Transverse colon (tissue), 4 donors: ENCODE measurements around the gene IL15RA.

Source experiments
- EP300 ChIP-seq: sonication (generic); formaldehyde crosslinking; IDR thresholded peaks from one replicate; pipeline ENCODE4 v1.6.1; 2017; ENCODE audit warnings: antibody characterized with exemption, low read depth
- POLR2A ChIP-seq: fragments of 450-650 bp; IDR thresholded peaks from one replicate; pipeline ENCODE4 v1.6.1; 2016; ENCODE audit warnings: antibody characterized with exemption, mild to moderate bottlenecking, moderate library complexity
- POLR2AphosphoS5 ChIP-seq, 3 donors: sonication (generic); formaldehyde crosslinking; IDR thresholded peaks; one replicate each; pipeline ENCODE4 v1.6.1; 2016; ENCODE audit warnings: antibody characterized with exemption in 3 of 3
- TF ChIP-seq, protein P1 (sequence below), 5 experiments: fragments of 200-600 bp in 3 of 5; fragments of 450-650 bp in 2 of 5; sonication (generic) in 3 of 5; IDR thresholded peaks; 1 replicate in 2 of 5; 2 replicates in 3 of 5; pipeline ENCODE4 v1.5.1; 2016 to 2017; ENCODE audit warnings: antibody characterized with exemption in 5 of 5, inconsistent platforms in 3 of 5, mild to moderate bottlenecking in 2 of 5, moderate library complexity in 1 of 5

DNA sequence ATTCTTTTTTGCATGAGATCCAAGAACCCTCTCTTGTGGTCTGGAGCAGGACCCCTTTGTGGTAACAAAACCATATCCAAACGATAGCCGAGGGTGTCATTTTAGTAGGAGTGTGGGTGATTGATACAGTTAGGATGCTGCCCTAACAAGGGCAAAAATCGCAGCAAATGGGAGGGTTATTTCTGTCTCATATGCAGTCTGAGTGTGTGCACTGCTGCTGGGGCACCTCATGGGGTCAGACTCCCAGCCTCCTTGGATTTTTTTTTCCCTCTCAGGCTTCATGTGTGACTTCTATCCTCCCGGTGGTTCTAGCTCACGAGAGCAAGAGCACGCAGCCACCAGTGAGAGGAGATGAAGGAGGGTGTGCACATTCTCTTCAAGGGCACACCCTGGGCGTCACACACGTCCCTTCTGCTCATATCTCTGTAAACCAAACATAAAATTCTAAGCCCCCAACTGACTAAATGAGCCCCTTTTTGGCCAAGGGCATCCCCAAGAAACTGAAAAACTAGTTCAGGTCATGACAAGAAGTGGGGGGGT is 28.6 kb upstream of the IL15RA start:
- no peak for TF ChIP-seq EP300
- TF ChIP-seq, protein P1, sequence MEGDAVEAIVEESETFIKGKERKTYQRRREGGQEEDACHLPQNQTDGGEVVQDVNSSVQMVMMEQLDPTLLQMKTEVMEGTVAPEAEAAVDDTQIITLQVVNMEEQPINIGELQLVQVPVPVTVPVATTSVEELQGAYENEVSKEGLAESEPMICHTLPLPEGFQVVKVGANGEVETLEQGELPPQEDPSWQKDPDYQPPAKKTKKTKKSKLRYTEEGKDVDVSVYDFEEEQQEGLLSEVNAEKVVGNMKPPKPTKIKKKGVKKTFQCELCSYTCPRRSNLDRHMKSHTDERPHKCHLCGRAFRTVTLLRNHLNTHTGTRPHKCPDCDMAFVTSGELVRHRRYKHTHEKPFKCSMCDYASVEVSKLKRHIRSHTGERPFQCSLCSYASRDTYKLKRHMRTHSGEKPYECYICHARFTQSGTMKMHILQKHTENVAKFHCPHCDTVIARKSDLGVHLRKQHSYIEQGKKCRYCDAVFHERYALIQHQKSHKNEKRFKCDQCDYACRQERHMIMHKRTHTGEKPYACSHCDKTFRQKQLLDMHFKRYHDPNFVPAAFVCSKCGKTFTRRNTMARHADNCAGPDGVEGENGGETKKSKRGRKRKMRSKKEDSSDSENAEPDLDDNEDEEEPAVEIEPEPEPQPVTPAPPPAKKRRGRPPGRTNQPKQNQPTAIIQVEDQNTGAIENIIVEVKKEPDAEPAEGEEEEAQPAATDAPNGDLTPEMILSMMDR (IDR thresholded peaks at IDR 0.05), result no peak
- TF ChIP-seq POLR2A, result no peak
- no peak for TF ChIP-seq POLR2AphosphoS5 (IDR thresholded peaks at IDR 0.05)
